H1 (cell line): Measurements from ENCODE around the gene VAT1. TPM values are rescaled to one million over a fixed set of nuclear protein-coding genes. Genes with fewer than 3 reads are reported as not detected.
A peak's percentile ranks its signal among the peaks of the same experiment; 100 is the strongest.

Source experiments
- ASH2L ChIP-seq: fragments of 200-600, 300-600 bp; sonication (generic); IDR thresholded peaks from one replicate; pipeline ENCODE4 v1.7.1; 2017; ENCODE audit warnings: low read length
- EZH2 ChIP-seq: fragments of 200-600 bp; sonication (generic); IDR thresholded peaks from 2 replicates; pipeline ENCODE4 v1.7.1; 2012; ENCODE audit warnings: low read depth, mild to moderate bottlenecking, moderate library complexity, low read length, inconsistent platforms; ENCODE audit not compliant: severe bottlenecking
- KDM4A ChIP-seq: IDR thresholded peaks from one replicate; pipeline ENCODE4 v1.7.1; 2012; ENCODE audit warnings: low read depth, mild to moderate bottlenecking, moderate library complexity, low read length, inconsistent platforms; ENCODE audit not compliant: severe bottlenecking
- KDM5A ChIP-seq: fragments of 200-600 bp; IDR thresholded peaks from 2 replicates; pipeline ENCODE4 v1.7.1; 2012; ENCODE audit warnings: mild to moderate bottlenecking, low read length, inconsistent platforms, mixed read lengths
- RBBP5 ChIP-seq: IDR thresholded peaks from 2 replicates; pipeline ENCODE4 v1.7.1; 2012; ENCODE audit warnings: low read depth, mild to moderate bottlenecking, inconsistent platforms, low read length, moderate library complexity, borderline replicate concordance
- RXRA ChIP-seq: IDR thresholded peaks from 2 replicates; pipeline ENCODE4 v1.6.1; 2011; ENCODE audit warnings: low read depth, mild to moderate bottlenecking, low read length, moderate library complexity; ENCODE audit not compliant: insufficient read depth
- ZNF274 ChIP-seq: IDR thresholded peaks from 2 replicates; pipeline ENCODE4 v1.7.0; 2012; ENCODE audit warnings: low read length, borderline replicate concordance; ENCODE audit errors: extremely low read depth
- polyA plus RNA-seq, 7 experiments: library from polyadenylated mRNA; depleted of rRNA in 3 of 7; stranded (reverse) in 5 of 7; unstranded in 2 of 7; fragments of >200 nt in 5 of 7; fragments of 200-250 nt in 2 of 7; gene quantifications; 1 replicate in 5 of 7; 2 replicates in 1 of 7; 4 replicates in 1 of 7; pipeline versions ENCODE4 v1.2.1 to v1.2.3, GENCODE V29; 2011 to 2013; ENCODE audit warnings: missing spikeins in 2 of 7, mixed read lengths in 2 of 7
- total RNA-seq: library from RNA; stranded (reverse); fragmentation: NEBNext Ultra II Directional; extraction: Animal tissue kit (Norgen Biotek cat#: 25700); gene quantifications from 2 replicates; pipeline ENCODE4 v1.2.1, GENCODE V29; 2021
- TF ChIP-seq, protein P1 (sequence below), 3 experiments: IDR thresholded peaks; 1 replicate in 2 of 3; 2 replicates in 1 of 3; pipeline versions ENCODE4 v1.5.1 to v1.6.1; 2011; ENCODE audit warnings: low read length in 3 of 3, mild to moderate bottlenecking in 3 of 3, inconsistent platforms in 2 of 3, low read depth in 1 of 3, moderate library complexity in 1 of 3; ENCODE audit not compliant: insufficient read depth in 1 of 3; ENCODE audit errors: control extremely low read depth in 1 of 3

The VAT1 gene
- total and polyA plus RNA-seq, 2 of the 8 experiments (the other 6 are each of a cell fraction or from before 2014, with no cell fraction given): 200 to 295 TPM

DNA sequence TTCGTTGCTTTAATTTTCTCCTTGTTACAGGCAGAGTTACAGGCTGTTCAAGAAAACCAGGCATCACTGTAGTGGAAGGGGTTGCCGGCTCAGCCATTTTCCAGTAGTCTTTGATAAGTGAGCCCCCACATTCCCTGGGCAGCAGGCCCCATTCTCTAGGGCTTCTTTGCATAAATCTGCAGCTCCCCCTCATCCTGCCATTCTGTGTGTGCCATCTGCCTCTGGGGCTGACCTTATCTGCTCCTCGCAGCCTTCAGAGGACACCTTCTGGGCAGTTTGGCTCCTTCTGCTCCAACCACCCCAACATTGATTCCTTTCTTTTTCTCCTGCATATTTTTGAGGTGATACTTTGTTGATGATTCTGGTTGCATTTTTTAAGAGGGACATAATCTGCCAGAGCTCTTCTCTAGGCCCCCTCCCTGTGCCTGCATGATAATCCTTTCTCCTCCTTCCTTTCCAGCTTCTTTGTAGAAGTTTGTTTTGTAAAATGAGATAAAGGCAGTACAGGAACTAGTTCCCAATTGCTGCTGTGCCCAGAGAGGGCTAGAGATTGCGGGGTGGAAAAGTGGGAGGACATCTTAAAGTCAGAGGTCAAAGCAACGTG, 19.9 kb upstream of the VAT1 start (continued):
- TF ChIP-seq RBBP5: no peak
- no peak for TF ChIP-seq KDM5A
- TF ChIP-seq, protein P1, sequence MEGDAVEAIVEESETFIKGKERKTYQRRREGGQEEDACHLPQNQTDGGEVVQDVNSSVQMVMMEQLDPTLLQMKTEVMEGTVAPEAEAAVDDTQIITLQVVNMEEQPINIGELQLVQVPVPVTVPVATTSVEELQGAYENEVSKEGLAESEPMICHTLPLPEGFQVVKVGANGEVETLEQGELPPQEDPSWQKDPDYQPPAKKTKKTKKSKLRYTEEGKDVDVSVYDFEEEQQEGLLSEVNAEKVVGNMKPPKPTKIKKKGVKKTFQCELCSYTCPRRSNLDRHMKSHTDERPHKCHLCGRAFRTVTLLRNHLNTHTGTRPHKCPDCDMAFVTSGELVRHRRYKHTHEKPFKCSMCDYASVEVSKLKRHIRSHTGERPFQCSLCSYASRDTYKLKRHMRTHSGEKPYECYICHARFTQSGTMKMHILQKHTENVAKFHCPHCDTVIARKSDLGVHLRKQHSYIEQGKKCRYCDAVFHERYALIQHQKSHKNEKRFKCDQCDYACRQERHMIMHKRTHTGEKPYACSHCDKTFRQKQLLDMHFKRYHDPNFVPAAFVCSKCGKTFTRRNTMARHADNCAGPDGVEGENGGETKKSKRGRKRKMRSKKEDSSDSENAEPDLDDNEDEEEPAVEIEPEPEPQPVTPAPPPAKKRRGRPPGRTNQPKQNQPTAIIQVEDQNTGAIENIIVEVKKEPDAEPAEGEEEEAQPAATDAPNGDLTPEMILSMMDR (IDR thresholded peaks at IDR 0.05; ENCODE audit: control extremely low read depth in 1 of 3, insufficient read depth in 1 of 3, low read depth in 1 of 3, low read length in 3 of 3): no peak
- TF ChIP-seq KDM4A: no peak
- TF ChIP-seq EZH2: no peak
- TF ChIP-seq ASH2L: peak; percentile 27
- no peak for TF ChIP-seq RXRA
- no peak for TF ChIP-seq ZNF274
